ENCODE measurements around the gene ZDHHC24.

Gene ZDHHC24

DNA sequence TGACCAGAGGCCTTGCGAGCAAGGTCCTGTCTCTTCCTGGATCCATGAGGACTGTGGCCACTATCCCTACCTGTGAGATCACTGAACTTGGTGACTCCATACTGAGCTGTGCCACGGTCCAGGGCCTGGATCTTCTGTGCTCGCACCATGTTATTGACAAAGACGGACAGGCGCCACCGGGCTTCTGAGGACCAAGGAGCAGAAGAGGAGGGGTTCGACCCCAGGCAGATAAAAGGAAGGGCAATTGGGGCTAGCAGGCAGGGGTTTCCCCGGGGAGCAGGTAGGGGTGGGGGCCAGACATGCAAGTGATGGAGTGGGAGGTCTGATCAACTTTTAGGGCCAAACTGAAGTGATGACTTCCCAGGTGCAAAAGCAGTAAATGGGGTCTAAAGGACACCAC, 20.4 kb upstream of the ZDHHC24 start:
- in situ Hi-C loops (cut with MboI; ENCODE audit: low sequenced_read_pairs) = no loop called here

DNA sequence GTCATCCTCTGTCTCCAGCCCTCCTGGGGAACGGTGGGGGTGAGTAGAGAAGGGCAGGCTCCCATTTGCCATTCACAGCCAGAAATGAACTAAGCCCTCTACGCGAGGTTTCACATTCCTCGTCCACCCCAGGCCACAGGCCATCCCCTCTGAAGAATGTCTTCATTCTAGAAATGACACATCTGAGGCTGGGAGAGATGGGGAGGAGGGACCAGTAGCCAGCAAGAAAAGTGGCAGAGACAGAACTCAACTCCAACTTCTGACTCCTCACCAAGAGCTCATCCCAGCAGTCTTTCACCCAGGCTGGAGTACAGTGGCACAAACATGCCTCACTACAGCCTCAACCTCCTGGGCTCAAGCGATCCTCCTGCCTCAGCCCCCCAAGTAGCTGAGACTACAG, 19.1 kb upstream of the ZDHHC24 start:
- in situ Hi-C loops (cut with MboI; ENCODE audit: low sequenced_read_pairs) = no loop called here

DNA sequence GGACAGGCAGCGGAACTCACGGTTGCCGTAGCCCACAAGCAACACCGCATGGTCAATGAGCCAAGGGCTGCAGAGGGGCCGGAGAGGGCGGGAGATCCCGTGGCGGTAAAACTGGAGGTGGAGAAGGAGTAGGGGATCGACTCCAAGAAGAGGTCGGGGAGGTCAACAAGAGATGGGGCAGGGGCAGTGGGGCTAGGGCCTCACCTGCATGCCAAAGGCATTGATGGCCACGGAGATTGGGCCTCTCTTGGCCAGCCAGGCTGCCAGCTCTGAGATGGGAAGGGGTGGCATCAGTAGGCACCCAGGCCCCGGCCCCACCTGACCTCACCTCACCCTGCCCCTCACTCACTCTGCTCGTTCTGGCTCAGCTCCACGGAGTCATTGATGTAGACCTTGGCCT, 18.7 kb upstream of the ZDHHC24 start:
- in situ Hi-C loops (cut with MboI; ENCODE audit: low sequenced_read_pairs) = no loop called here

DNA sequence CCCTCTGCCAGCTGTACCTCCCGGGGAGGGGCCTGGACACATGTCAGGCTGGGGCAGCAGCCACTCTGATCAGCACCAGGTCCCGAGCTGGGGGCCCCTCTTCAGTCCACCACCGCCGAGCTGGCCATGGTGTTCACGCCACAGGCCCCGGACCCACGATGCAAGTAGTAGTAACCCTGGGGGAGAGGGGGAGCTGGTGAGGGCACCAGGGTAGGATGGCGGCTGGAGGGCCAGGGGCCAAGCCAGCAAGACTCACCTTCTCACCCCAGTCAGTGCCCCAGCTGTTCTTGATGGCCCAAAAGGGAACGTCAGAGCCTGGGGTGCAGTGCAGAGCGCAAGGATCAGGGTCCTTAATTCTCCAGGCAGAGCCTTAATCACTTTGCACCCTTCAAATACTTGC, 18.0 kb upstream of the ZDHHC24 start:
- in situ Hi-C loops (cut with MboI; ENCODE audit: low sequenced_read_pairs) = no loop called here

DNA sequence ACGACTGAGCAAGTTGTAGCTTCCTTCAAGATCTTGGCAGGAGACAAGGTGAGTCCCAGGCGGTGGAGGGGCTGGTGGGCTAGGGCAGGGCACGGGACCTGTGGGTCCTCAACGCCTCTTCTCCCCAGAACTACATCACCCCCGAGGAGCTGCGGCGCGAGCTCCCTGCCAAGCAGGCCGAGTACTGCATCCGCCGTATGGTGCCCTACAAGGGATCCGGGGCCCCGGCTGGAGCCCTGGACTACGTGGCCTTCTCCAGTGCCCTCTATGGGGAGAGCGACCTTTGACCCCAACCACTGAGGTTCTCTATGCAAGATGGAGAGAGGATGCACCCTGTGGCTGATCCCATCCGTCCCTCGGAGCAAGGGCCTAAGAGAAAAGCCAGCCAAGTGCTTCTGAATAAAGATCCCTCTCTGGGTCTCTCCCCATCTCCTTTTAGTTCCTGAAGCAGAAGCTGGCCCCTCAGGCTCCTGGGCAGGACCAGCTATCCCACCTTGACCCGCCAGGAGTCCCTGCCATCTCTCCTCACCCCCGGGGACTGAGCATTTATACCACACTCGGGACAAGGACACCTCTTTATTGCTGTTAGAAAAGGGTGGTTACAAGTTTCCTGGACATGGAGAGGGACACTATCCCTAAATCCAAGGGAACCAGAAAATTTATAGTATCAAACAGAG, 17.2 kb upstream of the ZDHHC24 start:
- in situ Hi-C loops (cut with MboI; ENCODE audit: low sequenced_read_pairs) = no loop called here

DNA sequence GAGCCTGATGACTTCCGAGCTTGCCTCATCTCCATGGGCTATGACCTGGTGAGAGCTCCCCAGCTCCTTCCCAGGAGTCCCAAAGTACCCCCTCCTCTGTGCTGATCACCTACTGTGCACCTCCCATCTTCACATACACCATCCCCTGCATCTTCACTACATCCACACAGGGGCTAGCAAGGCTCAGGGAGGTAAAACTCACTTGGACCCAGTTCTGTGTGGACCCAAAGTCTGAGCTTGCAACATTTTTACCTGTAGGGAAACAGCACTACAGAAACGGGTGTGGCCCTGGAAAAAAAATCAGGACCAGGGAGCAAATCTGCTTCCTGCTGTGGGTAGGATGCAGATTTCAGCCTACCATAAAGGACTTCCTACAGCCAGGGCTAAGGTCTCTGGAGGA, 16.4 kb upstream of the ZDHHC24 start:
- in situ Hi-C loops (cut with MboI; ENCODE audit: low sequenced_read_pairs) = no loop called here

DNA sequence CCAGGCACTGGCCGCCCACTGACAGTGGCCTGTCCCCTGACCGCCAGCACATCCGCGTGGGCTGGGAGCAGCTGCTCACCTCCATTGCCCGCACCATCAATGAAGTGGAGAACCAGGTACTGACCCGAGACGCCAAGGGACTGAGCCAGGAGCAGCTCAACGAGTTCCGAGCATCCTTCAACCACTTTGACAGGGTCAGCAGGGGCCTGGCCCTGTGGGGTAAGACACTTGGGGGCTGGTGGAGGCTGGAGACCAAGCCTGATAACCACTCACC, 16.1 kb upstream of the ZDHHC24 start:
- in situ Hi-C loops (cut with MboI; ENCODE audit: low sequenced_read_pairs) = no loop called here

DNA sequence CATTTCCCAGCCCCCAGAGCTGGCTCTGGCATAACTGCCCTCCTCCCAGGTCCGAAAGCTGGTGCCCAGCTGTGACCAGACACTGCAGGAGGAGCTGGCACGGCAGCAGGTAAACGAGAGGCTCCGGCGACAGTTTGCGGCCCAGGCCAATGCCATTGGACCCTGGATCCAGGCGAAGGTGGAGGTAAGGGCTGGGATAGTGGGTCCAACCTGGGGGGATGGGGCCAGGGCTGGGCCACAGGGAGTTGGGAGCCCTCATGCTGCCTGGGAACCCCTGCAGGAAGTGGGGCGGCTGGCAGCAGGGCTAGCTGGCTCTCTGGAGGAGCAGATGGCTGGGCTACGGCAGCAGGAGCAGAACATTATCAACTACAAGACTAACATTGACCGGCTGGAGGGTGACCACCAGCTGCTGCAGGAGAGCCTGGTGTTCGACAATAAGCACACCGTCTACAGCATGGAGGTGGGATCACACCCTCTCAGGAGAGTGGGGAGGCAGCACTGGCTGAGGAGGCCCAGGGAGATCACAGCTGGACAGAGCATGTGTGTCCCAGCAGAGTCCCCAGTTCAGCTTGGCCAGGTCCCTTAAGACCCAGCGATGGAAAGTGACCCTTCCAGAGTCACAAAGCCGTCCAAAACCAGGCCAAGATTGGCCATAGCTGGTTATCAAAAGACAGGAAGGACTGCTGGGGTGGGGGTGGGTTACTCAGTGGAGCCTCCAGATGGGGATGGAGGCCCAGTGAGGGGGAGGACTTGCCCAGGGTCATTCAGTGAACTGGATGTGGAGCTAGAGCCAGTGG, 15.5 kb upstream of the ZDHHC24 start:
- in situ Hi-C loops (cut with MboI; ENCODE audit: low sequenced_read_pairs) = no loop called here

DNA sequence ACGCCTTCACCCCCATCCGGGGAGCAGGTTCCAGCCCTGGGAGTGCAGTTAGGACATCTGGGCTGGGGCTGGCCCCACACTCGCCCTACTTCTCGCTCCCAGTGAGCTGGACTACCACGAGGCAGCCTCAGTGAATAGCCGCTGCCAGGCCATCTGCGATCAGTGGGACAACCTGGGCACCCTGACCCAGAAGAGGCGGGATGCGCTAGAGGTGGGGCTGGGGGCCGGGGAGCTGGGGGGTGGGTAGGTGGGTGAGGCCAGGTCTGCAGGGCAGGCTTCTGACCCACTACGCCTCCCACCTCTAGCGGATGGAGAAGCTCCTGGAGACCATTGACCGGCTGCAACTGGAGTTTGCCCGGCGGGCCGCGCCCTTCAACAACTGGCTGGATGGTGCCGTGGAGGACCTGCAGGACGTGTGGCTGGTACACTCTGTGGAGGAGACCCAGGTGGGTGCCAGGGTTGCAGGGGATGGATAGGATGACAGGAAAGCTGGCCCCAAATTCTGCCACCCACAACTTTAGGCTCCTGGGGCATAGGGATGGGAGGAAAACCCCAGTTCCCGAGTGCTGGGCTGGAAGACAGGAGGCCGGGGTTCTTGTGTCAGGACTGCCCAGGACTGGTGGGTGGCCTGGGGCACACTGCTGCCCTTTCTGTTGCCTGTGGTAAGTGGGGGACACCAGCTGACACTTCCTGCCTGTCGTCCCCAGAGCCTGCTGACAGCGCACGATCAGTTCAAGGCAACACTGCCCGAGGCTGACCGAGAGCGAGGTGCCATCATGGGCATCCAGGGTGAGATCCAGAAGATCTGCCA, 14.2 kb upstream of the ZDHHC24 start:
- in situ Hi-C loops (cut with MboI; ENCODE audit: low sequenced_read_pairs) = no loop called here

DNA sequence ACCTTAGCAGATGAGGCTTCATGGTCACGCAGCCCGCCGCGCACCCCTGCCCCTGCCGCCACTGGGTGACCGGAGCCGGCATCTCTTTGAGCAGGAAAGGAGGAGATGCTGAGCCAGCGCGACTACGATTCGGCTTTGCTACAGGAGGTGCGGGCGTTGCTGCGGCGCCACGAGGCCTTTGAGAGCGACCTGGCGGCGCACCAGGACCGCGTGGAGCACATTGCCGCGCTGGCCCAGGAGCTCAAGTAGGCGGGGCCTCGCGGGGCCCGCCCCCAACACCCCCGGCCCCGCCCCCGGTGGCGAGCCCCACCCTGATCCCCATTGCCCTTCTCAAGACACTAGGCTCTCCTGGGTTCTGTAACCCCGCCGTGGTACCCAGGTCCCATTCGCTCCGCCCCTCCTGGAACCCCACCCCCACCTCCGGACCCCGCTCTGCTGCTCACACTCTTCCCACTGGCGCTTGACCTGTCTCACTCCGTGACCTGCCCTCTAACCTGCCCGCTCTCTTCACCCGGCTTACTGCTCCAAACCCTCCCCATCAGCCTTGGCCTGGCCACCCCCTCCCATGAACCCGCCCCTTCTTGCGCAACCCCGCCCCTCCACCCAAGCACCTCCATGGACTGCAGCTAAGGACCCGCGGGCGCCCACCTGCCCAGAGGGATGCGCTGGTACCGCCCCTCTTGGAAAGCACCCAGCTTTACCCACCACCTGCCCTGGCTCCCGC, 13.5 kb upstream of the ZDHHC24 start:
- in situ Hi-C loops (cut with MboI; ENCODE audit: low sequenced_read_pairs) = no loop called here

DNA sequence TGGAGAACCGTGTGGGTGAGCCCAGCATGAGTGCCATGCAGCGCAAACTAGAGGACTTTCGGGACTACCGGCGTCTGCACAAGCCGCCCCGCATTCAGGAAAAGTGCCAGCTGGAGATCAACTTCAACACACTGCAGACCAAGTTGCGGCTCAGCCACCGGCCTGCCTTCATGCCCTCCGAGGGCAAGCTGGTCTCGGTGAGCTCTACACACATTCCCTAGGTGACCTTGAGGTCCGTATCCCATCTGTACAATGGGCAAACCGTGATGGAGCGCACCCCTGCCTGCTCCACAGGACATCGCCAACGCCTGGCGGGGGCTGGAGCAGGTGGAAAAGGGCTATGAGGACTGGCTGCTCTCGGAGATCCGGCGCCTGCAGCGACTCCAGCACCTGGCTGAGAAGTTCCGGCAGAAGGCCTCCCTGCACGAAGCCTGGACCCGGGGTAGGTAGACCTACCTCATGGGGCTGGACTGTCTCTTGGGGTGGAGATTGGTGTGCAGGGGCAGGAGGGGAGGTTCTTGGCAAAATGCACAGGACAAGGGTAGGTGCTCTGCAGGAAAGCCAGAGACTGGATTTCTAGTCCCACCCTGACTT, 12.0 kb upstream of the ZDHHC24 start:
- in situ Hi-C loops (cut with MboI; ENCODE audit: low sequenced_read_pairs) = no loop called here

DNA sequence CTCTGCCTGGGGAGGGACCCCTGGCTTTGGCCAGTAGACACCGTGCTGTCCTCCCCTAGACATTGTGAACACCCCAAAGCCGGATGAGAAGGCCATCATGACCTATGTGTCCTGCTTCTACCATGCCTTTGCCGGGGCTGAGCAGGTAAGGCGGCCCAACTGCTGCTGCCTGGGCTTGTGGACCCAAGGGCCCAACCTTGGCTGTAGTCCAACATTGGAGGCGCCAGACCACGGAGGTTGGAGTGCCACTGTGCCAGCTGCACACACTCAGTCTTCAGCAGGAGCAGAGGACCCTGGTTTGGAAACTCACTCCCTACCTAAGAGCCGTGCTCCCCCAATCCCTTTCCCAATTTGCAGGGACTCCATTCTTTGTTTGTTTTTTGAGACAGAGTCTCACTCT, 10.2 kb upstream of the ZDHHC24 start:
- in situ Hi-C loops (cut with MboI; ENCODE audit: low sequenced_read_pairs) = no loop called here

DNA sequence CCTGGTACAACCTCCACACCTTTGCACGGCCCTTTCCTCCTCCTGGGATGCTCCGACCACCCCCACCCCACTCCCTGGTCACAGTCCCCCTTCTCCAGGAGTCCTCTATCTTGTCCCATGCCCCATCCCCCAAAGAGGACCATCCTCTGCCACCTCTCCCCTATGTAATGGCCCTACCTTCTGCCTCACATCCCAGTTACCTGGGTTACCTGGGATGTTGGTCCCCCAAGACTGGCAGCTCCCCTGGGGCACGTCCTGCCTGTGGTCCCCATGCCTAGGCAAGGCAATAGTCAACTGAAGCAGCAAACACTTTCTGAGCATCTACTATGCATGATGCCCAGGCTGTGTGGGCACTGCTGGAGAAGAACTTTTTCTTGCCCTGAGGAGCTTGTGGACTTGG, 9.6 kb upstream of the ZDHHC24 start:
- in situ Hi-C loops (cut with MboI; ENCODE audit: low sequenced_read_pairs) = no loop called here

DNA sequence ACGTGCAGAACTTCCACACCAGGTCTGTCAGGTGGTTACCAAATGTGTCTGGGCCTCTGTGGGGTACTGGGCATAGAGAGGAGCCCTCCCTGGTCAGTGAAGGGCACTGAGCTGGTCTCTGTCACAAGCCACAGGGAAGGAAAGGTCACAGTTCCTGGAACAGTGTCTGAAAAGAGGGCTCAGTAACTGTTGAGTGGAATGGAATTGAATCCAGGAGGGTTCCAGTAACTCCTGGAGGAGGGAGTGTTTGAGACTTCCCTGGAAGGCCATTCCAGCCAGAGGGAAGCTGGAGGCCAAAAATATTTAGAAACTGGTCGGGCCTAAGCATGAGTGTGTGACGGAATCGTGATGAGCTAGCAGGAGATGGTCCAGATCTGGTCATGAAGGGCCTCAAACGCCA, 8.8 kb upstream of the ZDHHC24 start:
- in situ Hi-C loops (cut with MboI; ENCODE audit: low sequenced_read_pairs) = no loop called here

DNA sequence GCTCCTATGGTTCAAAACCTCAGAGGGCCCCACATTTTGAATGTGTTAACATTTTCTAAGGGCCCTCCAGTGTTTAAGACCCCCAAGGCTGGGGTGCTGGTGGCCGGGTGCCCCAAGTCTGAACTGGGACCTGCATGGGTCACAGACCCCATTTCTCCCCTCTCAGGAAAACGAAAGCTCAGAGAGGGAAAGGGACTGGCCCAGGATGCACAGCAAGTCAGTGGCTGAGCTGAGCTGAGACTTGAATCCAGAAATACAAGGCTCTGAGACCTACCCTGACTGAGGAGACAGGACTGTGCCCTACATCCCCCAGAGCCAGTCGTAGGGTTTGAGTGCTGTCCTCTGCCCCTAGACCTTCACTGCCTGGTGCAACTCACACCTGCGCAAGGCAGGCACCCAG, 5.0 kb upstream of the ZDHHC24 start:
- in situ Hi-C loops (cut with MboI; ENCODE audit: low sequenced_read_pairs) = no loop called here

DNA sequence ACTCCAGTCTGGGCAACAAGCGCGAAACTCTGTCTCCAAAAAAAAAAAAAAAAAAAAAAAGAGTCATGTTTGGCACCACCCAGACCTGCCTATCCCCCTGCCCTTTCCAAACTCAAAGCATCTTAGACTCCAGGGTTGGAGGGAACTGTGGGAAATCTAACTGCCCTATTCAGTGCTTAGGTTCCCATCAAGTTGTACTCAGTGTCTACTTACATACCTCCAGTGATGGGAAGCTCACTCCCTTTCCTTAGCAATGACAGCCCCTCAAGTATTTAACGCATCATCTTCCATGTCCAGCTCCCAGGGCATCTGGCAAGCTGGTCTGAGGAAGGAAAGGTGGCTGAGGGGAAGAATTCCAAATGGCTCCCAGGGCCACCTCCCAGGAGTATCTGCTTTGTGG, 3.8 kb upstream of the ZDHHC24 start:
- in situ Hi-C loops (cut with MboI; ENCODE audit: low sequenced_read_pairs) = no loop called here

DNA sequence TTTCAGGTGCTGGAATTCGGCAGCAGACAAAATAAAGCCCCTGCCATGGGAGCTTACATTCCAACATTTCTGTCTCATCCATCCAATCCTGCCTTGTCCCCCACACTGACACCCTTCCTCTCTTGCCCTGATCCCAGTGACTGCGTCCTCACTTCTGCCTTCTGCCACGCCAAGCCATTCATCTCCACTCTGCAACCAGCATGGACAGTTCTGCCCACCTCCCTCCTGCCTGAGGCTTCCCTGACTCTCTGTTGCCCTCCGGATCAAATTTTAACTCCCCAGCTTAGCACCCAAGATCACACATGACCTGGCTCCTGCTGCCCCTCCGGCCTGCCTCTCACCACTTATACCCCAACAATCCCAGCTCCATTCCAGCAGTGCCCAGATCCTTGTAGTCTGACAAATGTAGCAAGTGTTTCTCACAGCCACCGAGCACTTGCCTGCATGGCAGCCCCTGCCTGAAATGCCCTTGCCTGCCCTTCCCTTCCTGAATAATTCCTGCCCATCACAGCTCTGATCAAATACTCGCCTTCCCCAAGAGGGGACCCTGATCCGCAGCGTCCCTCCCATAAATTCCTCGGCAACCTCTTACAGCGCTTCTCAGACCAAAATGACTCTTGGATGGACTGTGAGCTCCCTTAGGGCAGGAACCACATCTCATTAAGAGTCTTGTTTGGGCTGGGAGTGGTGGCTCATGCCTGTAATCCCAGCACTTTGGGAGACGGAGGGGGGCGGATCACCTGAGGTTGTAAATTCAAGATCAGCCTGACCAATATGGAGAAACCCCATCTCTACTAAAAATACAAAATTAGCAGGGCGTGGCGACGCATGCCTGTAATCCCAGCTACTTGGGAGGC, 3.2 kb upstream of the ZDHHC24 start:
- in situ Hi-C loops (cut with MboI; ENCODE audit: low sequenced_read_pairs) = no loop called here

DNA sequence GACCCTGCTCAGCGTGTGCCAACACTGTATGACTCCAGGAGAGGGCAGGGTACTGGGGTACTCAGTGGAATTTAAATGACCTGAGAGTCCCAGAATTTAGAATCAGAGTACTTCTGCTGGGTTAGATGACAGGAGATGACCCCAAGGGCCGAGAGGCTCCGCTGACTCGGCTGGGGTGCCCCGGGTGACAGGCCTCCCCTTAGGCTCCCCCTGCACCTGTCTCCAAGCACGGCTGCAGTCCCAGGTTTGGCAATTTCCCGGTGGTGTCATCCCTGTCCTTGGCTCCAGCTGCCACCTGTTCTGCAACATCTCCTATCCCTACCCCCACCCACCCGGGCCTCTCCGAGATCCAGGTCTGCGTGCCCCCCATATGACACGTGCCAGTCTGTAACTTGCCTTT, 2.2 kb upstream of the ZDHHC24 start:
- in situ Hi-C loops (cut with MboI; ENCODE audit: low sequenced_read_pairs) = no loop called here

DNA sequence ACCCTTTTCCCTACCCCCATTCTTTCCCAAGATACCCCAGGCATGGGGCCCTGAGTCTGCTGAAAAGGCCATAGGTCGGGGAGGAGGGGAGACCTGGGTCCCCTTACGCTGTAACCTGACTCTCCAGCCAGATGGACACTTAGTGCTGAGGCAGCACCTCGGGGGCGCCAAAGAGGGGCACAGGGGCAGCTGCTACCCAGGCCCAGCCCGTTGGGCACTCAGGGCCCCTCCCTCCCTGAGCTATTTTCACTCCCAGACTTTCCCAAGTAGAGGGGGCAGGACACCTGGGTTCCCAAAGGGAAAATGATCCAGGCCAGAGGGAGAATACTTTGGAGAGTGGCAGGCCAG, 1.8 kb upstream of the ZDHHC24 start:
- in situ Hi-C loops (cut with MboI; ENCODE audit: low sequenced_read_pairs) = no loop called here

DNA sequence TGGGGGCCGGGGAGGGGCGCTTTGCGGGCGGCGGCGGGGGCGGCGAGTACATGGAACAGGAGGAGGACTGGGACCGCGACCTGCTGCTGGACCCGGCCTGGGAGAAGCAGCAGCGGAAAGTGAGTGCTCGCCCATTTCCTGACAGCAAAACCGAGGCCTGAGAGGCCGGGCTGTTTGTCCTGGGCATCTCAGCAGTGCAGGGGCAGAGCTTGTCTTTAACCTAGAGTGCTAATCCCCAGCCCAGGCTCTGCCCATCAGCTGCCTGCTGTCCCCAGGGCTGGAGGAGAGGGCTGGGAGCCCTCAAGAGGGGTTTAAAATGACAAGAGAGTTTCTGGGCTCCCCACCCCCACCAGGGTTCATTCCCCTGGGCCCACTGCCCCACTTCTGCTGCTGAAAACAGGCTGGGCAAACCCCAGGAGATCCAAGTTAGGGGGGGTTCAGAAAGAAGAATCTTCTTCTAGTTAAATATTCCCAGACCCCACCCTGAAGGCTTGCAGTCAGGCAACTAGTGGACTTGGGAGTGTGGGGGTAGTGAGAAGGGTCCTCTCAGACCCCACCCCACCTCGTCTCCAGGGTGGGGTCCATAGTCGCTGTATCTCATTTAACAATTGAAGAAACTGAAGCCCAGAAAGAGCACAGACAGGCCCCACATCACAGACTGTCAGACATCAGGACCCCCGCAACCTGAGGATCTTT, 1.3 kb upstream of the ZDHHC24 start:
- in situ Hi-C loops (cut with MboI; ENCODE audit: low sequenced_read_pairs) = no loop called here
